ENCODE results near the gene SMAP1. TPM values are rescaled to one million over a fixed set of nuclear protein-coding genes. Genes with fewer than 3 reads are reported as not detected.

The SMAP1 gene
- total RNA-seq (2014; rRNA removed; shearing (Covaris generic)) (31.1 and 31.7 TPM in 2 replicates), polyA plus RNA-seq (2016; fragmentation: Nextera tagmentation; extraction: Ambion mirVana) (34.6 and 34.8 TPM in 2 replicates)
- long read RNA-seq, partial matches to known transcripts: 14 of 15 reads
- long read RNA-seq, other reads (novel, unspliced or antisense): 0 of 15 reads

GRCh38 chr6:70667711-70668498 is at the start of gene SMAP1:
Gene SMAP1, plus strand, starts transcription at chr6:70667883. Its CDS starts 141 bp downstream, at chr6:70668024.
- Mint-ChIP-seq H3K4me3 (peak within 1 kb of the TSS; percentile 88), H3K4me1 (peaks cover 34% of the 10 kb centered on the region), H3K27me3 (ENCODE audit: insufficient read depth, low read depth, poor library complexity) (peaks cover 7% of the 10 kb centered on the region), H3K9me3 (no peaks in the 10 kb centered on the region), H3K36me3 (ENCODE audit: low read depth) (no peaks in the 10 kb centered on the region; the same call in 2 of the 3 replicates), H3K27ac (peak within 1 kb of the TSS; percentile 92)
- Histone ChIP-seq H3F3A (replicated peaks; ENCODE audit: low read depth) (peaks cover 4% of the 10 kb centered on the region), H3K36me3 (ENCODE audit: insufficient read depth) (no peaks in the 10 kb centered on the region), H4K20me1 (replicated peaks; ENCODE audit: insufficient read depth) (no peaks in the 10 kb centered on the region; the same call in 1 of the 2 replicates), H3K4me2 (peak within 1 kb of the TSS; percentile 92), H3K27me3 (ENCODE audit: insufficient read depth) (no peaks in the 10 kb centered on the region), H3K79me2 (replicated peaks; ENCODE audit: insufficient read depth) (peaks cover 45% of the 10 kb centered on the region), H3K9me2 (ENCODE audit: insufficient read depth) (peaks cover 6% of the 10 kb centered on the region; the same call in 1 of the 2 replicates), H3K27ac (ENCODE audit: low read depth) (peak within 1 kb of the TSS; percentile 91), H3K4me1 (ENCODE audit: insufficient read depth) (peaks cover 20% of the 10 kb centered on the region), H2AFZ (peak within 1 kb of the TSS; percentile 99), H3K4me3 (peak within 1 kb of the TSS; percentile 79)
- peak; percentile 92 for DNase-seq (ENCODE audit: low spot score)
- TF ChIP-seq, protein P1, sequence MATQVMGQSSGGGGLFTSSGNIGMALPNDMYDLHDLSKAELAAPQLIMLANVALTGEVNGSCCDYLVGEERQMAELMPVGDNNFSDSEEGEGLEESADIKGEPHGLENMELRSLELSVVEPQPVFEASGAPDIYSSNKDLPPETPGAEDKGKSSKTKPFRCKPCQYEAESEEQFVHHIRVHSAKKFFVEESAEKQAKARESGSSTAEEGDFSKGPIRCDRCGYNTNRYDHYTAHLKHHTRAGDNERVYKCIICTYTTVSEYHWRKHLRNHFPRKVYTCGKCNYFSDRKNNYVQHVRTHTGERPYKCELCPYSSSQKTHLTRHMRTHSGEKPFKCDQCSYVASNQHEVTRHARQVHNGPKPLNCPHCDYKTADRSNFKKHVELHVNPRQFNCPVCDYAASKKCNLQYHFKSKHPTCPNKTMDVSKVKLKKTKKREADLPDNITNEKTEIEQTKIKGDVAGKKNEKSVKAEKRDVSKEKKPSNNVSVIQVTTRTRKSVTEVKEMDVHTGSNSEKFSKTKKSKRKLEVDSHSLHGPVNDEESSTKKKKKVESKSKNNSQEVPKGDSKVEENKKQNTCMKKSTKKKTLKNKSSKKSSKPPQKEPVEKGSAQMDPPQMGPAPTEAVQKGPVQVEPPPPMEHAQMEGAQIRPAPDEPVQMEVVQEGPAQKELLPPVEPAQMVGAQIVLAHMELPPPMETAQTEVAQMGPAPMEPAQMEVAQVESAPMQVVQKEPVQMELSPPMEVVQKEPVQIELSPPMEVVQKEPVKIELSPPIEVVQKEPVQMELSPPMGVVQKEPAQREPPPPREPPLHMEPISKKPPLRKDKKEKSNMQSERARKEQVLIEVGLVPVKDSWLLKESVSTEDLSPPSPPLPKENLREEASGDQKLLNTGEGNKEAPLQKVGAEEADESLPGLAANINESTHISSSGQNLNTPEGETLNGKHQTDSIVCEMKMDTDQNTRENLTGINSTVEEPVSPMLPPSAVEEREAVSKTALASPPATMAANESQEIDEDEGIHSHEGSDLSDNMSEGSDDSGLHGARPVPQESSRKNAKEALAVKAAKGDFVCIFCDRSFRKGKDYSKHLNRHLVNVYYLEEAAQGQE (IDR thresholded peaks at IDR 0.05; ENCODE audit: unreplicated experiment): no peak
- TF ChIP-seq POLR2AphosphoS5 (IDR thresholded peaks at IDR 0.05; ENCODE audit: low read depth): peak; percentile 72
- ATAC-seq: peak; percentile 86

DNA sequence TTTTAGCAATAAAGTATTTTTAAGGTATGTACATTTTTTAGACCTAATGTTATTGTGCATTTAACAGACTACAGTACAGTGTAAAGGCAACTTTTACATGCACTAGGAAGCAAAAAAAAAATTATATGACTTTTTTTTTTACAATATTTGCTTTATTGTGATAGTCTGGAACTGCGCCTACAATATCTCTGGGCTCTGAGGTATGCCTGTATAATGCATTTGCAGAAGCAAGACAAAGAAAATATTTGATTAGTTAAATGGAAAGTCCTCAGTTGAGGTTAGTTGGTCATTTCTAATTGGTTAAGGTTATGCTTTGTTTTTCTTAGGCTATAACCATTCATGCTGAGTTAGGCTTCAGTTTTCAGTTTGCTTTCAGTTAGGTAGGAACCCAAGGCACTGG is 46.9 kb upstream of the SMAP1 start:
- Mint-ChIP-seq H3K9me3 (no peaks in the 10 kb centered on the region; the same call in 2 of the 3 replicates), H3K4me3 (no peak overlapping the region), H3K27ac (no peak overlapping the region), H3K4me1 (no peaks in the 10 kb centered on the region), H3K27me3 (ENCODE audit: insufficient read depth, low read depth, poor library complexity) (no peaks in the 10 kb centered on the region), H3K36me3 (ENCODE audit: low read depth) (no peaks in the 10 kb centered on the region)
- Histone ChIP-seq H4K20me1 (replicated peaks; ENCODE audit: insufficient read depth) (no peaks in the 10 kb centered on the region), H3K36me3 (ENCODE audit: insufficient read depth) (no peaks in the 10 kb centered on the region), H3K4me1 (ENCODE audit: insufficient read depth) (no peaks in the 10 kb centered on the region), H3K4me2 (no peak overlapping the region), H3K27ac (ENCODE audit: low read depth) (no peak overlapping the region), H3K9me2 (ENCODE audit: insufficient read depth) (no peaks in the 10 kb centered on the region), H3K27me3 (ENCODE audit: insufficient read depth) (no peaks in the 10 kb centered on the region), H2AFZ (no peak overlapping the region), H3K4me3 (no peak overlapping the region), H3K79me2 (replicated peaks; ENCODE audit: insufficient read depth) (no peaks in the 10 kb centered on the region), H3F3A (replicated peaks; ENCODE audit: low read depth) (no peaks in the 10 kb centered on the region)
- ATAC-seq (no peak), DNase-seq (ENCODE audit: low spot score) (no peak)
- TF ChIP-seq STAT1 (IDR thresholded peaks at IDR 0.05; ENCODE audit: unreplicated experiment): no peak
- TF ChIP-seq CREB1 (CRISPR knock-in tag; IDR thresholded peaks at IDR 0.05; ENCODE audit: low read depth): no peak
- TF ChIP-seq ZNF331 (CRISPR knock-in tag; IDR thresholded peaks at IDR 0.05; ENCODE audit: low read depth): no peak
- no peak for TF ChIP-seq EZH2phosphoT487 (IDR thresholded peaks at IDR 0.05; ENCODE audit: unreplicated experiment)
- no peak for TF ChIP-seq EZH2 (IDR thresholded peaks at IDR 0.05; ENCODE audit: low read depth, unreplicated experiment)
- TF ChIP-seq, protein P1 (IDR thresholded peaks at IDR 0.05; ENCODE audit: unreplicated experiment): no peak
- TF ChIP-seq POLR2AphosphoS5 (IDR thresholded peaks at IDR 0.05; ENCODE audit: low read depth): no peak
- TF ChIP-seq NANOG (IDR thresholded peaks at IDR 0.05; ENCODE audit: borderline replicate concordance): no peak
- TF ChIP-seq JUNB (IDR thresholded peaks at IDR 0.05; ENCODE audit: unreplicated experiment): no peak
- no peak for TF ChIP-seq ZNF114 (CRISPR knock-in tag; IDR thresholded peaks at IDR 0.05)
